Endometrial microvascular endothelial cells (primary cell): Measurements from ENCODE around the gene CPEB2. TPM values are rescaled to one million over a fixed set of nuclear protein-coding genes. Genes with fewer than 3 reads are reported as not detected.

Experiments used
- in situ Hi-C: cut with HindIII; loops from 2 replicates; pipeline ENCODE4 v1.10.0; 2017; ENCODE audit warnings: low sequenced_read_pairs, low pct_unique_long_range_greater_than_20kb; ENCODE audit errors: inconsistent ontology term
- total RNA-seq: library from RNA; depleted of rRNA; stranded (reverse); fragments of >200 nt; gene quantifications from one replicate; pipeline ENCODE4 v1.2.3, GENCODE V29; 2015; ENCODE audit errors: inconsistent ontology term

The CPEB2 gene
- 12.6 TPM for total RNA-seq

DNA sequence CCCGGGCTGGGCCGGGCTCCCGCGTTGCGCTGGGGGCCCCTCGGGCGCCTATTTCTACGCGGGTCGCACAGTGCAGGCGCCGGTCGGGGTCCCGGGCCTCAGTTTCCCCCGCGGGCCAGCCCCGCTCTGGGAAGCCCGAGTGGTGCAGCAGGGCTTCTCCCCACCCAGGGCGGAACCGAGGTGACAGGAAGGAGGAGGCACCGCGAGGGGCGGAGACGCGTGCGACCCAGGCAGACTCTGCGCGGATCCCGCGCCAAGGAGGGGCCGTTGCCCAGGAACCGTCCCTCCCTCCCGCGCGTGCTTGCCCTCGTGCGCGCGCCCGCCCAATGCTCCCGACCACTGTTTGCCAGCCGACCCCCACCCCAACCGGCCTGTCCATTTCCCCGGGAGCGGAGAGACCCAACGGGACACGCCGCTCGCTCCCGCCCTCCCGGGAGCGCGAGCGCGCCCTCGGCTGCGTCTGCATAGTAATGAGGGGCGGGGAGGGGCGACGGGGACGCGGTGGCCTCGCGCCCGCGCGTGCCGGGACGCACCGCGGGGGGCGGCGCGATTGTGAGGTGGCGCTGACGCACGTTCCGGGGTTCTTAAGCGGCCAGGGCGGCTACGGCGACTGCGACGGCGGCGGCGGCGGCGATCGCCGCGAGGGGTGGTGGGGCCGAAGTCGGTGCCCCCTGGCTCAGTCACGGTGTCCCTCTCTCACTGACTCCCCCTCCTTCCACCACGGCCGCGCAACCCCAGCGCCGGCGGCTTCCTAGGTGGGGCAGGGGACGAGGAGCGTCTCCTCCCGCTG is at the start of gene CPEB2:
Gene CPEB2, plus strand, starts transcription at position 613 of the 790 bp plus-strand sequence. CDS start 193 bp downstream, outside the sequence.
- in situ Hi-C loops = no loop called here

DNA sequence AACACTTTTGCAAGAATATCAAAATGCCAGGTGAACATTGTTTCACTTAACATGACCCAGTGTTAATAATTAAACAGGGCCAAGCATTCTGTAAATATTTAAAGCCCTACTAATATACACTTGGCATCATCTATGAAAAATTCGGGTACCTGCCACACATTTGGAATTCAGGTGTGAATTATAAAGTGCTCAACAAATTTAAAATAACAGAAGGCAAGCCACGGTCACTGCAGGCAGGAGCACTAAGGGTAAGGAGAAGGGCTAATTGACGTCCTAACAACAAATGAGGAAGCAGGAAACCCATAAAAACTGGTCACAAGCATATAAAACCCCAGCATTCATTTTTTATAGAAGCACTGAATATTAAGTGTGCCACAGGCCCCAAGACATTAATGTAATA is 43.8 kb upstream of the CPEB2 start:
- in situ Hi-C loops = no loop called here

DNA sequence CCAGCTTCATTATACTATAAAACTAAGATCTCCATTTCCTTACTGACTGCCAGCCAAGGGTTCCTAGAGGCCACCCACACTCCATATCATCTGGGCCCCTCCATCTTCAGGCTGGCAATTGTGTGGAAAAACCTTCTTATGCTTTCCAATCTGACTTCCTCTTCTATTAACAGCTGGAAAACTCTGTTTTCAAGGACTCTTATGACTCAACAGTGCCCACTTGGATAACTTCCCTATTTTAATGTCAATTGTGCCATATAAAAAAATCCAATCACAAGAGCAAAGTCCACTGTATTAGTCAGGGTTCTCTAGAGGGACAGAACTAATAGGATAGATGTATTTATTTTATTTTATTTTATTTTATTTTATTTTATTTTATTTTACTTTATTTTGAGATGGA is 41.0 kb upstream of the CPEB2 start:
- in situ Hi-C loops = no loop called here

DNA sequence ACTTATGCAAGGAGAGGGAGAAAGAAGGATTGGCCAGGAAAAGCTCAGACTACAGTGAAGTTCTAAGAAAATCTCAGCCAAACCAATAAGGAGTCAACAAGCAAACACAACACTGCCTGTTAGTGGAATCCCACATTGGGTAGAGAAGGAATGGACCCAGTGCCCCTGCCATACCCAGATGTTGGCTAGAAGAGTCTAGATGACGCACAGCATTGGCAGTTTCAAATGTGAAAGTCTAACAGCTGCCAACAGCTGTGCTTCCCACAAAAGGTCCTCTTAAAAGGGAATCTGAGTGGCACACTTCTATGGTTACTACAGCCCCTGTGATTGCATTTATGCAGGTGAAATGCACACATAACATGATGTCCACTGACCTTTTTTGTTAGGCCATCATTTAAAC is 37.2 kb upstream of the CPEB2 start:
- in situ Hi-C loops = no loop called here

DNA sequence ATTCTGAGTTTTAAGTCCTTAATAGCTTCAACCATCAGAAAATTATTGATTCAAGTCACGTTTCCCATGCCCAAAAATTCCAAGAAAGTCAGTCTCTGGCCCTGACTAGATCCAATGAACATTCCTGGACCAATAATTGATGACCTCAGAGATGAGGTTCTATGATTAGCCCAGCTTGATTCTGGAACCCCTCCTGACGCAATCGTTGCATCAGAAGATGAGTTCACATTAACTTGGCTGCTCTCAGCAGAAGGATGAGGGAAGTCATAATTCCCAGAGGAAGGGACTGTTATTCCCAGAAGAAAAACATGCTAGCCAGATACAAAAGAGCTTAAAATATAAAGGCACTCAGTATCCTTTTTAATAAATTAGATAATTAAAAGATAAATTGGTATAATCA is 34.3 kb upstream of the CPEB2 start:
- in situ Hi-C loops = no loop called here

DNA sequence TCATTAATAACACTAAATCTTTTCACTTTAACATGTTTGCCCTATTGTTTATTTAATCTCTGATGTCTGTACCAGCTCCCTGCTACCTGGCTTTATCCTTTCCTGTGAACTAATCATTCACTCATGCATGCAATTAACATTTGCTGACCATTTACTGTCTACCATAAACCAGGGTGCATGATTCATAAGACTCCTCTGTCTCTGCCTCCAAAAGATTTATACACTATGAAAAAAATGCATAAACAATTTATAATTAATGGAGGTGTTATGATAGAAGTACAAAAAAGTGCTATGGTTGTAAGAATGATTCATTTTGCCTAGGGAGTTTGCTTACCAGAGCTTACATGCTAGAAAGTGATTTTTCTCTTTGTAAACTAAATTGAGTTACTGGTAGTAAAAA is 24.5 kb upstream of the CPEB2 start:
- in situ Hi-C loops = no loop called here

DNA sequence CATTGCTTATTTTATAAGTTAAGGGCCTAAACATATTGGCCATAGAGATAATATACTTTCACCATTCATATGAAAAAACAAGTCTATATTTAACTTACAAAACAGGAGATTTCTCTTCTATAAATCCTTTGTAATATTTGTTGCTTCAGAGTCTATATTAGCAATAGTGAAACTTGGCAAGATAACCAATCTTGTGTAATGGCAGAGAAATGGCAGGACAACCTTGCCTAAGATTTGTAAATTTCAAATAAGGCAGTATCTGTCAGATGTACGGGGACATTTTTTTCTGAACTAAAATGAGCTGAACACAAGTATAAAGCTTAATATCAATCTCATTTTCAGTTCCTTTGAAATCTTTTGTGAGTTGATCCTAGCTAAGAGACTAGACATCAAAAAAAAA is 17.8 kb upstream of the CPEB2 start:
- in situ Hi-C loops = no loop called here

DNA sequence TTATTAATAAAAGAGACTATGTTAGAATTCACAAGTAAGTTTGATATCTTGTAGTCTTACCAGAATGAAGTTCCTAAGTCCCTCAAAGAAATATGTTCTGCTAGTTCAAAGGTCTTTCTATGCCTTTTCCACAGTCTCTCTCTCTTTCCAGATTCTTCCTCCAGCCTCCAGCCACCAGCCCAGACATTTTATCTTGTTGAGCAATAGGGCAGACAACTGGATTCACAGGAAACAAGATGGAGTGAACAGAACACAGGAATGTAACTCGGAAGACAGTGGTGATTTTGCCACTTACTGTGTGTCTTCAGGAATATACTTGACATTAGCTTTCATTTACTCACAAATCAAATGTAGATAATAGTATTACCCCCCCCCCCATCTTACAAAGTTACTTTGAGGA is 17.1 kb upstream of the CPEB2 start:
- in situ Hi-C loops = no loop called here

DNA sequence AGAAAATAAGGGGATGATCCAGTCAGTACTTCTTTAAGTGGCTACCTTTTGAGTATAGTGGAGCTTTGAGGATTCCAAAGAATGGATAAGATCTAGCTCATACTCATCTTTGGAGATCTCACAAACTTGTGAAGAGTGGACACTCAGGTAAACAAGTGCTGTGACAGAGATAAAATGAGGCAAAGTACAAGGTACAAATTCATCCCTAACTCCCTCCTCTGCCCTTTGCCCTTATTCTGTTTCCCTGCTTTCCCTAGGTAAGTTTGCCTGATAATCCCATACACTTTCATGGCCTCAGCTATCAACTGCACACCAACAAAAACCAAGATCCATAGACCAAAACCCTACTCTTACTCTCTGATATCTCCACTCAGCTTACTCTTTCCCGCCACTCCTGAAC is 16.4 kb upstream of the CPEB2 start:
- in situ Hi-C loops = no loop called here

DNA sequence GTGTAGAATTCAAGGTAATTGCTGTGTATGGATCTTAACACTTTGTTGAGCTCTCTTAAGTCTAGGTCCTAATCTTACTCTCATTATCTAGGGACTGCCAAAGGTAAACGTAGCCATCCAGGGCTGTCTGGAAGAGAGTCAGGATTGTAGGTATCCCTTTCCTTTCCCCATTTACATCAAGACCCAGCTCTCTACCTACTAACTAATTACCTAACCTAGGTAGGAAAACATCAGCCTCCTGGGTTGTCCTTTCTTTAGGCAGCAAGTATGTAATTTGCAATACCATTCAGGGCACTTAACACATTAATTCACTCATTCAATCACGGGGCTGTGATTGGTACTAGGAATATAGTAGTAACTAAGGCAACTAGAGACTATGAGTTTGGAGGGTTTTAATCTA is 15.2 kb upstream of the CPEB2 start:
- in situ Hi-C loops = no loop called here

DNA sequence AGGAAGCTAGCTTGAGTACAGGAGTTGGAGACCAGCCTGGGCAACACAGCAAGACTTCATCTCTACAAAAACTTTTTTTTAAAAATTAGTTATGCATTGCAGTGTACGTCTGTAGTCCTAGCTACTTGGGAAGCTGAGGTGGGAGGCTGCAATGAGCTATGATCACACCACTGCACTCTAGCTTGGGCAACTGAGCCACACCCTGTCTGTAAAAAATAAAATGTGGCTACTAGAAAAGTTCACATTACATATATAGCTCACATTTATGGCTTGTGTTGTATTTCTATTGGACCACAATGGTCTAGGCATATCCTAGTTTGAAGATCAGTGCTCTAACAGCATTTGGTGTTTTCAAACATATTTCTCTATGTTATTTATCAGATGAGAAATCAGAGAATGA is 11.8 kb upstream of the CPEB2 start:
- in situ Hi-C loops = no loop called here

DNA sequence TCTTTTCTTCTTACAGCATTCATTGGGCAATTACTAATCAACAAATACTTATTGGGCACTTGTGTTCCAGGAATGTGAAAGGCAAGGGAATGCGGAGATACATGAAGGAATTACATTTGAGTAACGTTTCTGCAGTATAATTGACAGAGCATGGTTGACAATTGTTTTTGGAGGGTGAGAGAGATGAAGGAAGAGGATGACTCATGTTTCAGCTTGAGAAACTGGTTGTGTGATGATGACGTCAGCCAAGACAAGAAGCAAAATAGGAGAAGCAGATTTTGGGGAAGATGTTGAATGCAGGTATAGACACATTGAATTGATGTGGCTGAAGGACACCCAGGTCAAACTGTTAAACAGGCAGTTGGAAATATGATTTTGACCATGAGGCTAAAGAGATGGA is 8.0 kb upstream of the CPEB2 start:
- in situ Hi-C loops = no loop called here

DNA sequence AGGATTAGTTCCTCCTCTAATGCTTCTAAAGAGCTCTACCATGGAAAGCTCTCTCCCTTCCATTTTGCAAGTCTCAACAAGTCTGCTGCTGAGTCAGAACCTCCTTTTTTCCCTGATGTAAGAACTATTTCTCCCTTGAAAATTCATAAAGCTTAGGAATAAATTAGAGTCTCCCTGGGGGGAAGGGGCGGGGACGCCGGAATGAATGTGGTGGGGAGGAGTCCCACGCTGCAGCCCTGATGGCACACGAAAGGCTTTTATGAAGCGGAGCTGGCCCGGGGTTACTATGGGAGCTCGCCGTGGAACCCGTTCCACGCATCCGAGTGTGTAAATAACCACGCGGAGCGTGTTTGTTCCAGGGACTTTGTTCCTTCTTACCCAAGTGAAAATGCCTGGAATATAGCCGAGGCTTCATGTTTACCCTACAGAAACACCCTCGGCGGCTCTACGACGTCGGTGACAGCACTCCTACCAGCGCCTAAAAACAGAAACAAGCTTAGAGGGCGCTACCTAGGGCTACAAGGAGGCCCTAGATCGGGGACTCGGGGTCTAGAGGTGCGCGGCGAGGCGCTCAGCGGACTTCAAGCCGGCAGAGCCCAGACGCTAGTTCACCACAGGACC is 923 bp upstream of the CPEB2 start:
- in situ Hi-C loops = no loop called here

DNA sequence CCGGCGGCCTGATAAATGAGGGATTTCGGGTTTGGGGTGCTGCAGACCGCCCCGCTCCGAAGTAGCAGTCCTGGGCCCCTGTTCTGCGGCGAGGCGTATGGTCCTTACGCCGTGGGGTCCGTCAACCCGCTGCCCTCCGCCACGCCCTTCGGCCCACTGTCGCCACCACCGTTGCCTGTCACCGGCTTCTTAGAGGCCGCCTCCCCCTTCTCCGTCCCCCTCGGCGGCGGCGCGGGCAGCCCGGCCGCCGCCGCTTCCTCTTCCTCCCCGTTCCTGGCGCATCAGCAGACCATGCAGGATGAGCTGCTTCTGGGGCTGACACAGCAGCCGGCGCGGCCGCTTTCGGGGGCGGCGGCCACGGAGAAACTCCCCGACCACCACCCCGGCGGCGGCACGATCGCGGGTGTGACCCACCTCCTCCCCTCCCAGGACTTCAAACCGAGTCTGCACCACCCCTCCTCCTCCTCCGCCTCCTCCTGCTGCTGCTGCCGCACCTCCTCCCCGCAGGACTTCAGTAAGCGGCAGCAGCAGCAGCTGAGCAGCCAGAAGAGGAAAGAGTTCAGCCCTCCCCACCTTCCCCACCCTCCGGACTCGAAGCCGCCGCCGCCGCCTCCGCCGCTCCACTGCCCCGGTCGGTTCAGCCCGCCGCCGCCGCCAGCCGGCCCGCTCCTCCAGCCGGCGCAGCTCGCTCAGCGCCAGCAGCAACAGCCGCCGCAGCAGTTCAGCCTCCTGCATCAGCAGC is 549 bp downstream of the CPEB2 start:
- in situ Hi-C loops = no loop called here

DNA sequence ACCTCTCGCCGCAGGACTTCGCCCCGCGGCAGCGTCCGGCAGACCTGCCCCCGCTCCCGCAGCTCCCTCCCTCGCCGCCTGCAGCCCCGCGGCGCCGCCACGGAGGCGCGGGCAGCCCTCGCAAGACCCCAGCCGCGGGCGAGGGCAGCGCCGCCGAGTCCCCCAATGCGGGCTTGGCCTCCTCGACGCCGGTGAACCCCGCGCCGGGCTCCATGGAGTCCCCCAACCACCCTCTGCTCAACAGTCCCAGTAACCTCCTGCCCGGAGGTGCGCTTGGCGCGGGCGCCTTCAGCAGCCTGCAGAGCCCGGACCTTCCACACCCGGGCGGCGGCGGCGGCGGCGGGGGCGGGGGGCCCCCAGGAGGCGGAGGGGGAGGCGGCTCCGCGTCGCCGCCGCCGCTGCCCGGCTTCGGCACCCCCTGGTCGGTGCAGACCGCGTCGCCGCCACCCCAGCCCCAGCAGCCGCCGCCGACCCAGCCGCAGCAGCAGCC is 1.2 kb downstream of the CPEB2 start:
- in situ Hi-C loops = no loop called here

DNA sequence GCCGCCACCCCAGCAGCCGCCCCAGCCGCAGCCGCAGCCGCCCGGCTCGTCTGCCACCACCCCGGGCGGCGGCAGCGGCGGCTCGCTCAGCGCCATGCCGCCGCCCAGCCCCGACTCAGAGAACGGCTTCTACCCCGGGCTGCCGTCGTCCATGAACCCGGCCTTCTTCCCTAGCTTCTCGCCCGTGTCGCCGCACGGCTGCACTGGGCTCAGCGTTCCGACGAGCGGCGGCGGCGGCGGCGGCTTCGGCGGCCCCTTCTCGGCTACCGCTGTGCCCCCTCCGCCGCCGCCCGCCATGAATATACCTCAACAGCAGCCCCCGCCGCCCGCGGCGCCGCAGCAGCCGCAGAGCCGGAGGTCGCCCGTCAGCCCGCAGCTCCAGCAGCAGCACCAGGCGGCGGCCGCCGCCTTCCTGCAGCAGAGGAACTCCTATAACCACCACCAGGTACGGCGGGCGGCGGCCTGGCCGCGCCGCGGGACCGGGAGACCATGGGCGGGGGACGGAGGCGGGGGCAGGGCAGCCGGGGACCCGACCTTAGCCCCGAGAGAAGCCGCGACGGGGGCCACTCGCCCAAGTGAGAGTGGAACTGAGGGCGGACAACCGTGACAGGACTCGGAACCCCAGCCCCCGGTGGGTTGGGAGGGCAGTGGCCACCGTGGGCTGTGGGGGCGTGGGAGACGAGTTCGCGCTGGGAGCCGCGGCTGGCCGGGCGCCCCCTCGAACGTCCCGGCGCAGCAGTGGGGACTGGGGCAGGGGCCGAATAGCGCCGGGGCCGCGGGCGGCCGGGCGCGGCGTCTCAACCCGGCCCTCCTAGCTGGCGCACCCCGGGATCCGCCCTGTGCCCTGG is 1.8 kb downstream of the CPEB2 start:
- in situ Hi-C loops = no loop called here

DNA sequence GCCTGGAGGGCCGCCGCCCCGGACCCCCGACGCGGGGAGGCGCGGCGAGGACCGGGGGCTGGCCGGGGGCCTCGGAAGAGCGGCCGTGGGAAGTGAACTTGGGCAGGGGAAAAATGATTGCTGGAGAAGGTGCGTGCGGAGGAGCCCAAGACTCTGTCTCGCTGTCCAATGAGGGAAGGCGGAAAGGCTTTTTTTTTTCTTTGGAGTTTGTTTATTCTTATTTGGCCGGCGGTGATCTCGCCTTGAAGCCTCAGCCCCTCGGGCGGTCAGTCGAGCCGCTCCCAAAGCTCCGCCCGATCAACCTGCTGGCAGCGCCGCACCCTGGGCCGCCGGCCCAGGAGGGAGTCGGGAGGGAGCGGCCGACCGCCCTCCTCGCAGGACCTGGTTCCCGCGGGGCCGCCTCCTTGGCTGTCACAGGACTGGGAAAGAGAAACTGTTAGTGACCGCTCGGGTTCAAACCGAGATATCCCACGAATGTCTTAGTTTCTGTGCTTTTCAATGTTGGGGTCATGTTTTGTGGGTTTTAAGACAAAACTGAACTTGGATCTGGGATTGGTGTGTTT is 2.5 kb downstream of the CPEB2 start:
- in situ Hi-C loops = no loop called here

DNA sequence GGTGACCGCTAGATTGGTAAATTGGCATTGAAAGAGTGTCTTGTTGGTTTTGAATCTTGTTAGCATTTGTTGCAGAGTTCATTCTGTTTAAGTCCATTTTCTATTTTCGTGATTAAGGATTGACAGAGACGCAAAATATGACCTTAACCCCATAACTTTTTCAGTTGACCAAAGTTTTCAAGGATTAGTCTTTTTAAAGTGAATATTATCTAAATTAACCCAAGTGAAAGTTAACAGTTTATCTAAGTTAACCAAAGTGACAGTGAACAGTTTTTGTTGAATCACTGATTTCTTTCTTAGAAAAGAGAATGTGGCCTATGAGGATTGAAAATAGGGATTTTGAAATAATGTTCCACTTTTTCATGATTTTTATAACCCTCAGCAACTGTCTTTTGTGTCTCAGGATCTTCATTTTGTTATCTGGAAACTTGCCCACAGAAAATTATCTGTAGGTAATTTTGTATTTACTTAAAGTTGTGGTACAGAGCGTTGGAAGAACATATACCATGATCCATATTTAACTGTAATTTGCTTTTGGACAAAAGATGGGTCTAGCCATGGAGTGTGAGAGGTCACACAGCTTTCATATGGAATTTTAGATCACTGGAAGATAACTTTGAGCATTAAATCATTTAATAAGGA is 3.3 kb downstream of the CPEB2 start:
- in situ Hi-C loops = no loop called here
